ENCODE measurements around the gene ZNF577. TPM values are rescaled to one million over a fixed set of nuclear protein-coding genes. Genes with fewer than 3 reads are reported as not detected.

The ZNF577 gene
- total RNA-seq, 1 experiment from 2014 or later = 5.4 TPM

GRCh38 chr19:51861870-51862622 lies 25.7 kb downstream of the ZNF577 start:
- H4K20me1 ChIP-seq (ENCODE audit: insufficient read depth) = no peaks in the 10 kb centered on the region
- H2AFZ ChIP-seq = no peak overlapping the region
- no peak overlapping the region for H3K27ac ChIP-seq
- no peak overlapping the region for H3K4me3 ChIP-seq
- H3K9me3 ChIP-seq (ENCODE audit: insufficient read depth, low read depth) = peaks cover 83% of the 10 kb centered on the region
- H3F3A ChIP-seq (ENCODE audit: insufficient read depth, low read depth) = no peaks in the 10 kb centered on the region
- TF ChIP-seq EZH2 (IDR thresholded peaks at IDR 0.05; ENCODE audit: low read depth) (no peak), CTCF (conservative IDR thresholded peaks at IDR 0.05) (no peak)
- ChIA-PET CTCF (no interaction called here), POLR2A (ENCODE audit: unreplicated experiment) (no interaction called here)
- no TSS peak for BruUV-seq (replicated peaks)
- H3K4me1 ChIP-seq (replicated peaks; ENCODE audit: insufficient read depth) = no peaks in the 10 kb centered on the region
- H3K27me3 ChIP-seq (ENCODE audit: insufficient read depth, low read depth) = no peaks in the 10 kb centered on the region
- no peaks in the 10 kb centered on the region for H3K9me2 ChIP-seq (ENCODE audit: insufficient read depth)
- intact Hi-C loops (cut with micrococcal nuclease; ENCODE audit: unreplicated experiment) = no loop called here
- H3K36me3 ChIP-seq (ENCODE audit: low read depth) = no peaks in the 10 kb centered on the region
- H3K4me2 ChIP-seq = no peak overlapping the region
- H3K79me2 ChIP-seq (ENCODE audit: low read depth) = no peaks in the 10 kb centered on the region
- DNase-seq = no peak

- Histone ChIP-seq H4K20me1 (ENCODE audit: insufficient read depth) (no peaks in the 10 kb centered on the region), H3K79me2 (ENCODE audit: low read depth) (no peaks in the 10 kb centered on the region), H3K9me2 (ENCODE audit: insufficient read depth) (no peaks in the 10 kb centered on the region), H3K36me3 (ENCODE audit: low read depth) (no peaks in the 10 kb centered on the region), H3K4me1 (replicated peaks; ENCODE audit: insufficient read depth) (no peaks in the 10 kb centered on the region), H3K27me3 (ENCODE audit: insufficient read depth, low read depth) (no peaks in the 10 kb centered on the region), H3F3A (ENCODE audit: insufficient read depth, low read depth) (no peaks in the 10 kb centered on the region), H3K4me3 (no peak overlapping the region), H3K27ac (no peak overlapping the region), H3K9me3 (ENCODE audit: insufficient read depth, low read depth) (peaks cover 9% of the 10 kb centered on the region; the same call in 1 of the 2 replicates), H2AFZ (no peak overlapping the region), H3K4me2 (no peak overlapping the region)
- ChIA-PET POLR2A (ENCODE audit: unreplicated experiment) (no interaction called here), CTCF (no interaction called here)
- DNase-seq = no peak
- intact Hi-C loops (cut with micrococcal nuclease; ENCODE audit: unreplicated experiment) = no loop called here
- no TSS peak for BruUV-seq (replicated peaks)
- TF ChIP-seq CTCF (conservative IDR thresholded peaks at IDR 0.05) (no peak), EZH2 (IDR thresholded peaks at IDR 0.05; ENCODE audit: low read depth) (no peak)
Observed at GRCh38 chr19:51837145-51837544, 50.6 kb downstream of the ZNF577 start.

- CTCF ChIA-PET = no interaction called here
- no peak overlapping the region for H3K4me3 ChIP-seq
Observed at GRCh38 chr19:51830274-51830673, 57.5 kb downstream of the ZNF577 start.

More at GRCh38 chr19:51830274-51830673, 57.5 kb downstream of the ZNF577 start:
- Histone ChIP-seq H3K27ac (no peak overlapping the region), H2AFZ (no peak overlapping the region), H3K27me3 (ENCODE audit: insufficient read depth, low read depth) (no peaks in the 10 kb centered on the region; the same call in 1 of the 2 replicates), H4K20me1 (ENCODE audit: insufficient read depth) (no peaks in the 10 kb centered on the region), H3F3A (ENCODE audit: insufficient read depth, low read depth) (no peaks in the 10 kb centered on the region), H3K36me3 (ENCODE audit: low read depth) (no peaks in the 10 kb centered on the region), H3K4me2 (no peak overlapping the region), H3K79me2 (ENCODE audit: low read depth) (no peaks in the 10 kb centered on the region), H3K9me3 (ENCODE audit: insufficient read depth, low read depth) (no peaks in the 10 kb centered on the region; the same call in 1 of the 2 replicates), H3K4me1 (replicated peaks; ENCODE audit: insufficient read depth) (no peaks in the 10 kb centered on the region), H3K9me2 (ENCODE audit: insufficient read depth) (no peaks in the 10 kb centered on the region)
- intact Hi-C loops (cut with micrococcal nuclease; ENCODE audit: unreplicated experiment) = no loop called here
- no TSS peak for BruUV-seq (replicated peaks)
- POLR2A ChIA-PET (ENCODE audit: unreplicated experiment) = no interaction called here
- TF ChIP-seq EZH2 (IDR thresholded peaks at IDR 0.05; ENCODE audit: low read depth) (no peak), CTCF (conservative IDR thresholded peaks at IDR 0.05) (no peak)
- DNase-seq = no peak
